Adrenal gland (tissue), 12 donors: ENCODE data around the gene KBTBD4. TPM values are rescaled to one million over a fixed set of nuclear protein-coding genes. Genes with fewer than 3 reads are reported as not detected.

ENCODE experiments used
- DNase-seq, 7 donors: peaks; one replicate each; pipeline ENCODE4 v3.0.0-alpha.2; 2019 to 2020
- H3K27ac ChIP-seq, 5 donors: fragments of 200-600 bp; sonication (generic) in 4 of 5; 1 replicate in 3 of 5; 2 replicates in 2 of 5; pipeline versions ENCODE4 v1.5.1 to v1.8.0; 2016 to 2020; ENCODE audit warnings: mild to moderate bottlenecking in 1 of 5
- H3K27me3 ChIP-seq: fragments of 200-600 bp; 2 replicates; pipeline ENCODE4 v1.8.0; 2021
- H3K36me3 ChIP-seq, 2 donors: fragments of 200-600 bp; replicated peaks in 1 of 2; 1 replicate in 1 of 2; 2 replicates in 1 of 2; pipeline versions ENCODE4 v1.5.1 to v1.8.0; 2018 to 2022
- H3K4me1 ChIP-seq, 2 donors: fragments of 200-600 bp; replicated peaks in 1 of 2; 1 replicate in 1 of 2; 2 replicates in 1 of 2; pipeline versions ENCODE4 v1.5.1 to v1.8.0; 2018 to 2021
- H3K4me3 ChIP-seq, 4 donors: fragments of 200-600 bp; sonication (generic) in 3 of 4; one replicate each; pipeline ENCODE4 v1.5.1; 2016 to 2018
- H3K9me3 ChIP-seq, 3 donors: fragments of 200-600 bp; sonication (generic) in 1 of 3; replicated peaks in 1 of 3; 1 replicate in 2 of 3; 2 replicates in 1 of 3; pipeline versions ENCODE4 v1.5.1 to v1.8.0; 2016 to 2021
- POLR2A ChIP-seq, 2 donors: fragments of 450-650 bp; IDR thresholded peaks; one replicate each; pipeline ENCODE4 v1.6.1; 2017; ENCODE audit warnings: antibody characterized with exemption in 2 of 2, mild to moderate bottlenecking in 2 of 2, moderate library complexity in 1 of 2
- WGBS, 4 donors: extraction: QIAGEN DNeasy Blood & Tissue Kit in 2 of 4; methylation state at CpG; one replicate each; pipeline versions ENCODE4 v1.1.5 to v1.1.7; 2013 to 2017; 5-methylcytosine and 5-hydroxymethylcytosine counted together
- intact Hi-C, 2 donors: fragments of 100-400 bp; cut with DNase I; formaldehyde crosslinking; loops; one replicate each; pipeline versions ENCODE4 v1.14.1 to v1.15.0; 2022 to 2023
- polyA plus RNA-seq, 3 donors: library from polyadenylated mRNA; stranded (reverse); fragments of 200-250 nt in 2 of 3; fragments of 350-450 nt in 1 of 3; fragmentation: Illumina TruSeq in 1 of 3; extraction: RNeasy Lipid Tissue Mini Kit (QIAGEN cat#74804) in 1 of 3; gene quantifications; one replicate each; pipeline ENCODE4 v1.2.3, GENCODE V29; 2013 to 2014
- total RNA-seq, 9 donors: library from RNA; depleted of rRNA in 4 of 9; stranded (reverse); fragments of >200 nt in 4 of 9; fragments of 120-200 nt in 1 of 9; fragmentation: NEBNext Ultra II Directional in 1 of 9; extraction: Animal tissue kit (Norgen Biotek cat#: 25700) in 1 of 9; gene quantifications; one replicate each; pipeline versions ENCODE4 v1.1.0 to v1.2.4, GENCODE V29; 2013 to 2023
- TF ChIP-seq, protein P1 (sequence below), 6 experiments: fragments of 450-650 bp in 4 of 6; fragments of 200-600 bp in 2 of 6; sonication (generic) in 1 of 6; IDR thresholded peaks; 1 replicate in 5 of 6; 2 replicates in 1 of 6; pipeline versions ENCODE4 v1.5.1 to v1.8.0; 2016 to 2021; ENCODE audit warnings: antibody characterized with exemption in 6 of 6, mild to moderate bottlenecking in 2 of 6, moderate library complexity in 1 of 6
- donor health status: healthy with polysubstance abuse.
- donor health status: Bipolar disorder and iron deficiency.
- donor health status: DM: yes; HTN: yes; CAD: no.
- donor health status: DM: no; HTN: no; CAD: no.
- donor health status: DM: no; HTN: no; CAD: no.
- donor health status: DM: yes; HTN: yes; CAD: no.

KBTBD4 gene
- total and polyA plus RNA-seq, 12 donors: 8.2 to 32.7 (median 25.6) TPM

DNA sequence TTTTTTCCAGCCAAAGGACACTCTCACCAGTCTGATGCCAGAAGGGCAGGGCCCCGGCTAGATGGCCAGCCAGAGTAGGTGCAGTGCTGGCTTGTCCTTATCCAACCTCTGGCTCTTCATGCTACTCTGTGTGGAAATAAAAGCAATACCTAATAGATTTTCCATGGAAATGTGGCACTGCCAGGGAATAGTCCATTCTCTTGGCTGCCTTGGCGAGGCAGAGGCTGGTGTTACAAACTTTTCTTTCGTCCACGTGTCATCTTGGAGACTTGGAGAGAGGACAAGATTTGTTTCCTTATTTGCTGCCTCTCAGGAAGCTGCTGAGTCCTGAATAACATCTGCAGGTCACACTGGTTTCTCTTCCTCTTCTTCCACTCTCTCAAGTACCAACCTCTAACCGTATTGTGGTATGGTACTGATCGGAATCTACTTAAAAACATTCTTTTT, 32.6 kb upstream of the KBTBD4 start:
- intact Hi-C loops: no loop called here
- H3K36me3 ChIP-seq: no peaks in the 10 kb centered on the region
- DNase-seq: no peak
- no peak overlapping the region for H3K27ac ChIP-seq
- no peaks in the 10 kb centered on the region for H3K27me3 ChIP-seq
- no peak overlapping the region for H3K4me3 ChIP-seq
- peaks cover 0 to 3% of the 10 kb centered on the region in 2 donors for H3K4me1 ChIP-seq
- WGBS, 4 donors: 62 to 83% (median 69%) methylated on average over 6 of the region's 6 CpGs
- TF ChIP-seq, protein P1, sequence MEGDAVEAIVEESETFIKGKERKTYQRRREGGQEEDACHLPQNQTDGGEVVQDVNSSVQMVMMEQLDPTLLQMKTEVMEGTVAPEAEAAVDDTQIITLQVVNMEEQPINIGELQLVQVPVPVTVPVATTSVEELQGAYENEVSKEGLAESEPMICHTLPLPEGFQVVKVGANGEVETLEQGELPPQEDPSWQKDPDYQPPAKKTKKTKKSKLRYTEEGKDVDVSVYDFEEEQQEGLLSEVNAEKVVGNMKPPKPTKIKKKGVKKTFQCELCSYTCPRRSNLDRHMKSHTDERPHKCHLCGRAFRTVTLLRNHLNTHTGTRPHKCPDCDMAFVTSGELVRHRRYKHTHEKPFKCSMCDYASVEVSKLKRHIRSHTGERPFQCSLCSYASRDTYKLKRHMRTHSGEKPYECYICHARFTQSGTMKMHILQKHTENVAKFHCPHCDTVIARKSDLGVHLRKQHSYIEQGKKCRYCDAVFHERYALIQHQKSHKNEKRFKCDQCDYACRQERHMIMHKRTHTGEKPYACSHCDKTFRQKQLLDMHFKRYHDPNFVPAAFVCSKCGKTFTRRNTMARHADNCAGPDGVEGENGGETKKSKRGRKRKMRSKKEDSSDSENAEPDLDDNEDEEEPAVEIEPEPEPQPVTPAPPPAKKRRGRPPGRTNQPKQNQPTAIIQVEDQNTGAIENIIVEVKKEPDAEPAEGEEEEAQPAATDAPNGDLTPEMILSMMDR (IDR thresholded peaks at IDR 0.05): no peak
- TF ChIP-seq POLR2A (IDR thresholded peaks at IDR 0.05): no peak
- H3K9me3 ChIP-seq: no peaks in the 10 kb centered on the region

DNA sequence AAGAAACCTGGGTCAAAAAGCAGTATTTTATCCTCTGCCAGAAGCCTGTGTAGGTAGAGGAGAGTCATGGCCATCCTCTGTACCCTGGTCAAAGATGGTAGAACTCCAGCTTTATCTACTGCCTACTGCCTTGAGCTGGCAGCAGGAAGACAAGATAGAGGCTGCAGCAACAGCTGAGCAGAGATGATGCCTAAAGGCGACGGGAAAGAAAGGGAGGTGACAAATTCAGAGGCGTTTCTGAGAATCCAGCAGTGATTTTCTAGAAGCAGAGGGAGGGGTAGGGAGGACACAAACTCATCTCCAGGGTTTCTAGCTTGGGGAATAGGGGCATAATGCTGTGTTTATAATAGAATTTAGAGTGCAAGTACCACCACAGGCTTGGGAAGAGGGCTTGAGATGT, 30.9 kb upstream of the KBTBD4 start:
- H3K36me3 ChIP-seq: no peaks in the 10 kb centered on the region
- H3K27ac ChIP-seq: no peak overlapping the region
- H3K4me1 ChIP-seq: peaks cover 0 to 3% of the 10 kb centered on the region in 2 donors
- no peaks in the 10 kb centered on the region for H3K9me3 ChIP-seq
- H3K27me3 ChIP-seq: no peaks in the 10 kb centered on the region
- TF ChIP-seq POLR2A (IDR thresholded peaks at IDR 0.05): no peak
- TF ChIP-seq, protein P1 (IDR thresholded peaks at IDR 0.05): no peak
- intact Hi-C loops: no loop called here
- no peak for DNase-seq
- WGBS, 4 donors: 81 to 91% (median 82%) methylated on average over 3 of the region's 3 CpGs
- no peak overlapping the region for H3K4me3 ChIP-seq

DNA sequence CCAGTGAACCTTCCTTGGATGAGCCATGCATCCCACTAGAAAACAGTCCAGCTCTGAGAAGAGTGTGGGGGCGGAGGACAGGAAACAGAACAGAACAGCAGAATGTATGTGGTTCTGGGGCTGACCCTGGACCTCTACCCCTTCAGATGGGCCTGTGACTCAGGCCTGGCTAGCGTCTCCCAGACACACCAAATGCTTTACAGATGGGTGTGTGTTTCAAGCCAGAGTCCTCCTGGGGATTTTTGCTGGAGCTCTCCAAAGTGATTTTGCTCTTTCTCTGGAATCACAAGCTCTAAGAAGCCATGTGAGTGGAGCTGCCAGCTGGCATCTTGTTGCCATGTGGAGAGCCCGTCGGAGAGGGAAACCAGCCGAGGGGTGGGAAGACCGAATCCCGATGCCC, 28.6 kb upstream of the KBTBD4 start:
- DNase-seq: peak in 2 of 7 donors; percentile 13 to 39
- intact Hi-C loops: no loop called here
- WGBS, 4 donors: 46 to 80% (median 65%) methylated on average over 7 of the region's 7 CpGs

DNA sequence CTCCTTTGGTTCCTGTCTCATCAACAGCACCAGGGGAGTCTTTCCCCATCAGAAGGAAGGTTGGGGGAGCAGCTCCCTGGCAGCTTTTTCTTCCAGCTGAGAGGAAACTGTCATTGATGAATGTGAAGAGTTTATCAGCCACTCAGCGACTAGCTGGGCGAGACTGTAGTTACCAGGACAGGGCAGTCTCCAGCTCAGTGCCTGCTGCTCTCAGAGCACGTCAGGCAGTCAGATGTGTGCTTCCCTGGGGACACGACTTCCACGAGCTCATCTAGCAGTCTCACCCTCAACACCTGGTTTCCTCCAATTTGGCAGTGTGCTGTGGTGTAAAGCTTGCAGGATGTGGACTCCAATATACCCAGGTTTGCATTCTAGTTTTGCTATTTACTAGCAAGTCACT, 28.0 kb upstream of the KBTBD4 start:
- Histone ChIP-seq H3K36me3 (no peaks in the 10 kb centered on the region), H3K9me3 (no peaks in the 10 kb centered on the region), H3K4me1 (peaks cover 0 to 3% of the 10 kb centered on the region in 2 donors), H3K27me3 (no peaks in the 10 kb centered on the region), H3K27ac (no peak overlapping the region), H3K4me3 (no peak overlapping the region)
- intact Hi-C loops: no loop called here
- DNase-seq: no peak
- 45 to 63% (median 53%) methylated on average over 5 of the region's 5 CpGs for WGBS, 4 donors
- TF ChIP-seq, protein P1 (IDR thresholded peaks at IDR 0.05): no peak
- TF ChIP-seq POLR2A (IDR thresholded peaks at IDR 0.05): no peak

More for the DNA sequence above, 28.6 kb upstream of the KBTBD4 start:
- H3K4me3 ChIP-seq: no peak overlapping the region
- no peaks in the 10 kb centered on the region for H3K36me3 ChIP-seq
- H3K27ac ChIP-seq: no peak overlapping the region
- peaks cover 0 to 3% of the 10 kb centered on the region in 2 donors for H3K4me1 ChIP-seq
- H3K9me3 ChIP-seq: no peaks in the 10 kb centered on the region
- H3K27me3 ChIP-seq: no peaks in the 10 kb centered on the region
- TF ChIP-seq POLR2A (IDR thresholded peaks at IDR 0.05): no peak
- TF ChIP-seq, protein P1 (IDR thresholded peaks at IDR 0.05): no peak
